ENCODE data around the gene CBS.
"Not testable (repeated sequence)": the region's sequence is repeated elsewhere in the genome, so short reads cannot be mapped to it uniquely, and the experiment has no call there.

DNA sequence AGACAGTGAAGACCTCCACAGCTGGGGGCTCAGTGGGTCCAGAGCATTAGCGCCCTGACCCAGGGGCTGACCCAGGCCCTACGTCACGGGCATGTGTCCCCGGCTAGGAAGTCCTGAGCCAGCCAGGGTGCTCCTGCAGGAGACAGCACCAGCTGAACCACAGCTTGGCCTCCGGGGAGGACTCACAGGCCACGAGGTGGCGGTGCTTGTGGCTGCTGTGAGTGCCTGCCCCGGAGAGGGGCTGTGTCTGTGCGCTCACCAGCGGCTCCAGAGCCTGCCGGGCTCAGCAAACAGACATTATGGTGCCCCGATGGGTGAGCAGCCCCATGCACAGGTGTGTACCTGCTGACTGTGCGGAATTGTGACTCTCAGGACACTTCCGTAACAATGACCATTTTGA, 31.1 kb downstream of the CBS start:
- TF ChIP-seq, protein P1, sequence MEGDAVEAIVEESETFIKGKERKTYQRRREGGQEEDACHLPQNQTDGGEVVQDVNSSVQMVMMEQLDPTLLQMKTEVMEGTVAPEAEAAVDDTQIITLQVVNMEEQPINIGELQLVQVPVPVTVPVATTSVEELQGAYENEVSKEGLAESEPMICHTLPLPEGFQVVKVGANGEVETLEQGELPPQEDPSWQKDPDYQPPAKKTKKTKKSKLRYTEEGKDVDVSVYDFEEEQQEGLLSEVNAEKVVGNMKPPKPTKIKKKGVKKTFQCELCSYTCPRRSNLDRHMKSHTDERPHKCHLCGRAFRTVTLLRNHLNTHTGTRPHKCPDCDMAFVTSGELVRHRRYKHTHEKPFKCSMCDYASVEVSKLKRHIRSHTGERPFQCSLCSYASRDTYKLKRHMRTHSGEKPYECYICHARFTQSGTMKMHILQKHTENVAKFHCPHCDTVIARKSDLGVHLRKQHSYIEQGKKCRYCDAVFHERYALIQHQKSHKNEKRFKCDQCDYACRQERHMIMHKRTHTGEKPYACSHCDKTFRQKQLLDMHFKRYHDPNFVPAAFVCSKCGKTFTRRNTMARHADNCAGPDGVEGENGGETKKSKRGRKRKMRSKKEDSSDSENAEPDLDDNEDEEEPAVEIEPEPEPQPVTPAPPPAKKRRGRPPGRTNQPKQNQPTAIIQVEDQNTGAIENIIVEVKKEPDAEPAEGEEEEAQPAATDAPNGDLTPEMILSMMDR (conservative IDR thresholded peaks at IDR 0.05; ENCODE audit: low read depth, low read length), result not testable (repeated sequence)
- TF ChIP-seq EZH2 (IDR thresholded peaks at IDR 0.05; ENCODE audit: borderline replicate concordance, low read depth, low read length, poor library complexity, severe bottlenecking), result not testable (repeated sequence)

Data from A673 (cell line).